ENCODE data around the gene NCR1.
"Not testable (repeated sequence)": the region's sequence is repeated elsewhere in the genome, so short reads cannot be mapped to it uniquely, and the experiment has no call there.

- TF ChIP-seq CTCF (conservative IDR thresholded peaks at IDR 0.05; ENCODE audit: low read length); EZH2phosphoT487 (IDR thresholded peaks at IDR 0.05; ENCODE audit: borderline replicate concordance): not testable (repeated sequence)
Observed at GRCh38 chr19:54898685-54899084, 7.3 kb upstream of the NCR1 start.
